Fibroblast of pulmonary artery (primary cell): ENCODE data around the gene CTIF.

Source experiments
- DNase-seq: peaks from one replicate; pipeline ENCODE4 v3.0.0-alpha.2; 2010; ENCODE audit warnings: low read depth
- H3K4me3 ChIP-seq: replicated peaks from 2 replicates; pipeline ENCODE4 v1.5.1; 2011; ENCODE audit warnings: low read depth, mild to moderate bottlenecking, control low read depth, low read length, moderate library complexity
- CTCF ChIP-seq: IDR thresholded peaks from 2 replicates; pipeline ENCODE4 v1.5.1; 2011; ENCODE audit warnings: mild to moderate bottlenecking, control low read depth, low read length, inconsistent platforms; ENCODE audit errors: missing control alignments

CTIF gene

GRCh38 chr18:48877941-48878340 is 339.1 kb downstream of the CTIF start:
- DNase-seq: no peak
- TF ChIP-seq CTCF: no peak
- H3K4me3 ChIP-seq: no peak overlapping the region

GRCh38 chr18:48878471-48878870 is 339.6 kb downstream of the CTIF start:
- H3K4me3 ChIP-seq: no peak overlapping the region
- DNase-seq: no peak
- no peak for TF ChIP-seq CTCF

GRCh38 chr18:48879008-48879431 is 340.2 kb downstream of the CTIF start:
- no peak for DNase-seq
- TF ChIP-seq CTCF: no peak
- H3K4me3 ChIP-seq: no peak overlapping the region

- TF ChIP-seq CTCF: no peak
- no peak for DNase-seq
- no peak overlapping the region for H3K4me3 ChIP-seq
These were observed 342.1 kb downstream of the CTIF start for GRCh38 chr18:48880931-48881330.

GRCh38 chr18:48882379-48882778 is 343.5 kb downstream of the CTIF start:
- no peak for DNase-seq
- H3K4me3 ChIP-seq: no peak overlapping the region
- no peak for TF ChIP-seq CTCF

- H3K4me3 ChIP-seq: no peak overlapping the region
- TF ChIP-seq CTCF: no peak
- DNase-seq: no peak
These were observed 345.5 kb downstream of the CTIF start for GRCh38 chr18:48884306-48884705.

- no peak for TF ChIP-seq CTCF
- no peak overlapping the region for H3K4me3 ChIP-seq
- no peak for DNase-seq
These were observed 345.9 kb downstream of the CTIF start for GRCh38 chr18:48884771-48885170.
